Caco-2 (cell line): ENCODE measurements around the gene POLR1C. TPM values are rescaled to one million over a fixed set of nuclear protein-coding genes. Genes with fewer than 3 reads are reported as not detected.

ENCODE experiments used
- BruUV-seq: library from RNA; stranded (reverse); fragments of 400-500 nt; replicated peaks from 2 replicates; lab custom pipeline; 2021; lab: Mats Ljungman, UMichigan
- CTCF ChIA-PET: fragments of 300-600 bp; sonication (Branson Sonifier 250); formaldehyde crosslinking; loops from one replicate; lab custom pipeline; 2022; ENCODE audit warnings: antibody characterized with exemption; lab: Charles Lee
- POLR2A ChIA-PET: fragments of 300-600 bp; sonication (Branson Sonifier 250); formaldehyde crosslinking; loops from one replicate; lab custom pipeline; 2022; ENCODE audit warnings: antibody characterized with exemption; lab: Charles Lee
- DNase-seq, 2 experiments: peaks; one replicate each; pipeline versions ENCODE4 v3.0.0 to v3.0.0-alpha.2; 2020 to 2022
- H3K27me3 ChIP-seq: replicated peaks from 2 replicates; pipeline ENCODE4 v1.6.0; 2011; ENCODE audit warnings: low read length; ENCODE audit not compliant: control insufficient read depth, insufficient read depth
- H3K36me3 ChIP-seq: 2 replicates; pipeline ENCODE4 v1.5.1; 2011; ENCODE audit warnings: low read length; ENCODE audit not compliant: control insufficient read depth, insufficient read depth
- H3K4me1 ChIP-seq: fragments of 250-450 bp; sonication (Bioruptor Pico); 2 replicates; pipeline ENCODE4 v1.5.1; 2020; ENCODE audit warnings: mild to moderate bottlenecking
- H3K4me3 ChIP-seq: 2 replicates; pipeline ENCODE4 v1.5.1; 2011; ENCODE audit warnings: low read depth, mild to moderate bottlenecking, control low read depth, low read length
- H3K9me3 ChIP-seq: fragments of 250-450 bp; sonication (Bioruptor Pico); 2 replicates; pipeline ENCODE4 v1.5.1; 2020; ENCODE audit warnings: mild to moderate bottlenecking, moderate library complexity
- H3K27ac Mint-ChIP-seq: one replicate; pipeline ENCODE4 v1.8.0; 2022; ENCODE audit warnings: mixed read lengths; ENCODE audit not compliant: unreplicated experiment
- H3K27me3 Mint-ChIP-seq: one replicate; pipeline ENCODE4 v1.8.0; 2022; ENCODE audit warnings: mixed read lengths; ENCODE audit not compliant: insufficient read depth, unreplicated experiment
- H3K36me3 Mint-ChIP-seq: one replicate; pipeline ENCODE4 v1.8.0; 2022; ENCODE audit warnings: mild to moderate bottlenecking, mixed read lengths; ENCODE audit not compliant: insufficient read depth, unreplicated experiment
- H3K4me1 Mint-ChIP-seq: one replicate; pipeline ENCODE4 v1.8.0; 2022; ENCODE audit warnings: low read depth, mixed read lengths; ENCODE audit not compliant: unreplicated experiment
- H3K4me3 Mint-ChIP-seq: one replicate; pipeline ENCODE4 v1.8.0; 2022; ENCODE audit warnings: mild to moderate bottlenecking, moderate library complexity, mixed read lengths; ENCODE audit not compliant: unreplicated experiment
- H3K9me3 Mint-ChIP-seq: one replicate; pipeline ENCODE4 v1.8.0; 2022; ENCODE audit warnings: mixed read lengths; ENCODE audit not compliant: unreplicated experiment
- intact Hi-C: fragments of 100-400 bp; cut with micrococcal nuclease; formaldehyde crosslinking; loops from one replicate; pipeline ENCODE4 v1.10.0; 2022; ENCODE audit not compliant: unreplicated experiment
- total RNA-seq: library from RNA; stranded (reverse); gene quantifications from 2 replicates; pipeline ENCODE4 v1.2.3, GENCODE V29; 2022
- TF ChIP-seq, protein P1 (sequence below), 2 experiments: fragments of 200-600 bp in 1 of 2; IDR thresholded peaks; 1 replicate in 1 of 2; 2 replicates in 1 of 2; pipeline versions ENCODE4 v1.5.1 to v1.8.0; 2011 to 2022; ENCODE audit warnings: antibody characterized with exemption in 1 of 2, control low read depth in 1 of 2, inconsistent platforms in 1 of 2, low read depth in 1 of 2, low read length in 1 of 2, mild to moderate bottlenecking in 1 of 2, moderate library complexity in 1 of 2; ENCODE audit not compliant: insufficient read depth in 1 of 2, severe bottlenecking in 1 of 2, unreplicated experiment in 1 of 2

Gene POLR1C
- total RNA-seq, 1 experiment from 2014 or later, result 43.7 TPM

- ChIA-PET POLR2A (no interaction called here), CTCF (no interaction called here)
- H3K4me1 ChIP-seq, result peaks cover 17% of the 10 kb centered on the region
- H3K27ac Mint-ChIP-seq, result no peak overlapping the region
- H3K9me3 Mint-ChIP-seq, result no peaks in the 10 kb centered on the region
- no peaks in the 10 kb centered on the region for H3K27me3 ChIP-seq
- no TSS peak for BruUV-seq
- no peak for DNase-seq
- no peak overlapping the region for H3K4me3 Mint-ChIP-seq
- no peak overlapping the region for H3K4me3 ChIP-seq
- no peaks in the 10 kb centered on the region for H3K27me3 Mint-ChIP-seq
- intact Hi-C loops, result no loop called here
- peaks cover 9% of the 10 kb centered on the region for H3K4me1 Mint-ChIP-seq
- TF ChIP-seq, protein P1, sequence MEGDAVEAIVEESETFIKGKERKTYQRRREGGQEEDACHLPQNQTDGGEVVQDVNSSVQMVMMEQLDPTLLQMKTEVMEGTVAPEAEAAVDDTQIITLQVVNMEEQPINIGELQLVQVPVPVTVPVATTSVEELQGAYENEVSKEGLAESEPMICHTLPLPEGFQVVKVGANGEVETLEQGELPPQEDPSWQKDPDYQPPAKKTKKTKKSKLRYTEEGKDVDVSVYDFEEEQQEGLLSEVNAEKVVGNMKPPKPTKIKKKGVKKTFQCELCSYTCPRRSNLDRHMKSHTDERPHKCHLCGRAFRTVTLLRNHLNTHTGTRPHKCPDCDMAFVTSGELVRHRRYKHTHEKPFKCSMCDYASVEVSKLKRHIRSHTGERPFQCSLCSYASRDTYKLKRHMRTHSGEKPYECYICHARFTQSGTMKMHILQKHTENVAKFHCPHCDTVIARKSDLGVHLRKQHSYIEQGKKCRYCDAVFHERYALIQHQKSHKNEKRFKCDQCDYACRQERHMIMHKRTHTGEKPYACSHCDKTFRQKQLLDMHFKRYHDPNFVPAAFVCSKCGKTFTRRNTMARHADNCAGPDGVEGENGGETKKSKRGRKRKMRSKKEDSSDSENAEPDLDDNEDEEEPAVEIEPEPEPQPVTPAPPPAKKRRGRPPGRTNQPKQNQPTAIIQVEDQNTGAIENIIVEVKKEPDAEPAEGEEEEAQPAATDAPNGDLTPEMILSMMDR (IDR thresholded peaks at IDR 0.05; ENCODE audit: insufficient read depth in 1 of 2, low read depth in 1 of 2, low read length in 1 of 2, severe bottlenecking in 1 of 2, unreplicated experiment in 1 of 2), result no peak
- H3K9me3 ChIP-seq, result no peaks in the 10 kb centered on the region
- peaks cover 46% of the 10 kb centered on the region for H3K36me3 Mint-ChIP-seq
- peaks cover 5% of the 10 kb centered on the region for H3K36me3 ChIP-seq
Measured at GRCh38 chr6:43521836-43522235, 4.9 kb downstream of the POLR1C start.

GRCh38 chr6:43522547-43523261 lies 5.8 kb downstream of the POLR1C start:
- Mint-ChIP-seq H3K27me3 (no peaks in the 10 kb centered on the region), H3K9me3 (no peaks in the 10 kb centered on the region), H3K4me3 (no peak overlapping the region), H3K4me1 (peaks cover 9% of the 10 kb centered on the region), H3K36me3 (peaks cover 55% of the 10 kb centered on the region), H3K27ac (no peak overlapping the region)
- DNase-seq, result no peak
- intact Hi-C loops, result no loop called here
- BruUV-seq, result TSS peak; percentile 29
- Histone ChIP-seq H3K27me3 (no peaks in the 10 kb centered on the region), H3K4me1 (peaks cover 17% of the 10 kb centered on the region), H3K9me3 (no peaks in the 10 kb centered on the region), H3K36me3 (peaks cover 5% of the 10 kb centered on the region), H3K4me3 (no peak overlapping the region)
- CTCF ChIA-PET, result no interaction called here
- POLR2A ChIA-PET, result no interaction called here
- TF ChIP-seq, protein P1 (IDR thresholded peaks at IDR 0.05; ENCODE audit: insufficient read depth in 1 of 2, low read depth in 1 of 2, low read length in 1 of 2, severe bottlenecking in 1 of 2, unreplicated experiment in 1 of 2), result no peak

DNA sequence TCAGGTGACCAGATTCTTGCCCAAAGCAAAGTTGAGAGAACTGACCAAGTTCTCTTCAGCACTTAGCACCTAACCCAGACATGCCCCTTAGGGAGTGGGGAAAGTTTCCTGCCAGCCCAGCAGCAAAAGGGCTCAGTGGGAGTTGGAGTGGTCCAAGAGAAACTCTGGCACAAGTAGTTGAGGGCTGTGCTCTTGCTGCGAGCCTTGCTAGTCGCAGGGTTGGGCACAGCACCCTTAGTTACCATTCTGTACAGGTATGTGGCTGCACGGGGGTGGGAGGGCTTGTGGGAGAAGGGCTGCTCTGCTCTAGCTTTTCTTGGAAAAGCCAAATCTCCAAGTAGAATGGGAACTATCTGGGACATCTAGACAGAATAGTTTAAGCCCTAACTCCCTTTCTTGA lies 6.4 kb downstream of the POLR1C start:
- Mint-ChIP-seq H3K9me3 (no peaks in the 10 kb centered on the region), H3K27ac (no peak overlapping the region), H3K4me3 (no peak overlapping the region), H3K27me3 (no peaks in the 10 kb centered on the region), H3K4me1 (peaks cover 9% of the 10 kb centered on the region), H3K36me3 (peaks cover 60% of the 10 kb centered on the region)
- TF ChIP-seq, protein P1 (IDR thresholded peaks at IDR 0.05; ENCODE audit: insufficient read depth in 1 of 2, low read depth in 1 of 2, low read length in 1 of 2, severe bottlenecking in 1 of 2, unreplicated experiment in 1 of 2), result no peak
- Histone ChIP-seq H3K9me3 (no peaks in the 10 kb centered on the region), H3K27me3 (no peaks in the 10 kb centered on the region), H3K4me3 (no peak overlapping the region), H3K36me3 (peaks cover 5% of the 10 kb centered on the region), H3K4me1 (peaks cover 12% of the 10 kb centered on the region)
- CTCF ChIA-PET, result no interaction called here
- BruUV-seq, result no TSS peak
- intact Hi-C loops, result no loop called here
- POLR2A ChIA-PET, result no interaction called here
- DNase-seq, result no peak
